HG03025 (cell line): ENCODE results near the gene FOXL1.

Experiments
- ATAC-seq: cut with Tn5 transposase; IDR thresholded peaks from one replicate; pipeline ENCODE4 v1.9.1; 2021; ENCODE audit warnings: mild to moderate bottlenecking, moderate library complexity; ENCODE audit not compliant: unreplicated experiment, low FRiP score

FOXL1 gene

DNA sequence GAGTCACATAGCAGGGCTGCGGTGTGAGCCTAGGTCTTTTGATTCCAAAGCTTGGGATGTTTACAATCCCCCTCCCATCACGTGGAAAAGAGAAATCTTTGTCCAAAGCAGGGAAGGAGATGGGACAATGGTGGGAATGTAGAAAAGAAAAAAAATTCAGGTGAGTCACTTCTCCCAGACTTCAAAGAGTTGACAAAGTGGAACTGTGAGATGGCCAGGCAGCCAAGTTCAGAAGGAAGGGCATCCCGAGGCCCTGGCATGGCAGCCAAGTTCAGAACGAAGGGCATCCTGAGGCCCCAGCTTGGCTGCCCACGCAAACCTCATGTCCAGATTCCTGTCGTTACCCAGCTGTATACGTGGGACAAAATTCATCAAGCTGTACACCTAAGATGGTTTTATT, 47.5 kb downstream of the FOXL1 start:
- no peak for ATAC-seq

- ATAC-seq: no peak
These were observed 47.9 kb downstream of the FOXL1 start for GRCh38 chr16:86626284-86626683.

- ATAC-seq: no peak
These were observed 48.6 kb downstream of the FOXL1 start for GRCh38 chr16:86626966-86627365.

DNA sequence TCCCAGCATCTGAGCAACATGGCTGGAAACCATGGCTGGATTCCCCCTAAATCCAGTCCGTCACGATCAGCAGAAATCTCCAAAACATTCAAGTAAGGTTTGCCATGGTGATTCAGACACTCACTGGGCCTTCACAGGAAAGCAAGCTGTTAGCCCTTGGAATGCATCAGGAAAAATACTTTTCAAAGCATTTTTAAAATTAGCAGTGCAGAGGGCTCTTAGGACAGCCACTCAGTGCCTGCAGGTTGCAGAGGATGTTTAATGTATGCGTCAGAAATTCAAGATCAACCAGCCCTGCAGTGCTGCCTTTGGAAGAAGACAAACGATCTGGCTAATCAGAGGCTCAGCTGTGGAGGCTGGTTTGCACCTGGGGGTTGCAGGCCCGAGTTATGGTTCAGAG, 50.3 kb downstream of the FOXL1 start:
- no peak for ATAC-seq

DNA sequence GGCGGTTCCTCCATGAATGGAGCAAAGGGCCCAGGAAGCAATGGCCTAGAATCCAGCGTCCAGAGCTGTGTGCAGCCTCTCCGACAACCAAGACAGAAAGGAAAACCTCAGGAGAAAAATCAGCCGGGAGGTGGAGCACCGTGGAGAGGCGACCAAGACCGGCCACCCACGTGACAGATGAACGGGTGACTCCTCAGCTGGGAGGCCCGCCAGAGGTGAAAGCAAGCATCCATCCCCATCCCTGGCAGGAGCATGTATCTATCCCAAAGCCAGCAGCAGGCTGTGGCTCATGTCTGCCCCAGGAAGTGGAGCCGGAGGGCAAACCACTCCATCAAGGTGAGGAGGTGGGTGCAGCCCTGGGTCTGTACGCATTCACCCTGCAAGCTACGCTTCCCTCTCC, 52.1 kb downstream of the FOXL1 start:
- no peak for ATAC-seq

GRCh38 chr16:86631444-86631843, 53.1 kb downstream of the FOXL1 start:
- no peak for ATAC-seq
